GM21825 (cell line): ENCODE measurements around the gene ELK3.

Source experiments
- ATAC-seq: cut with Tn5 transposase; IDR thresholded peaks from one replicate; pipeline ENCODE4 v1.9.1; 2021; ENCODE audit warnings: mild to moderate bottlenecking, moderate library complexity; ENCODE audit not compliant: unreplicated experiment

ELK3 gene

DNA sequence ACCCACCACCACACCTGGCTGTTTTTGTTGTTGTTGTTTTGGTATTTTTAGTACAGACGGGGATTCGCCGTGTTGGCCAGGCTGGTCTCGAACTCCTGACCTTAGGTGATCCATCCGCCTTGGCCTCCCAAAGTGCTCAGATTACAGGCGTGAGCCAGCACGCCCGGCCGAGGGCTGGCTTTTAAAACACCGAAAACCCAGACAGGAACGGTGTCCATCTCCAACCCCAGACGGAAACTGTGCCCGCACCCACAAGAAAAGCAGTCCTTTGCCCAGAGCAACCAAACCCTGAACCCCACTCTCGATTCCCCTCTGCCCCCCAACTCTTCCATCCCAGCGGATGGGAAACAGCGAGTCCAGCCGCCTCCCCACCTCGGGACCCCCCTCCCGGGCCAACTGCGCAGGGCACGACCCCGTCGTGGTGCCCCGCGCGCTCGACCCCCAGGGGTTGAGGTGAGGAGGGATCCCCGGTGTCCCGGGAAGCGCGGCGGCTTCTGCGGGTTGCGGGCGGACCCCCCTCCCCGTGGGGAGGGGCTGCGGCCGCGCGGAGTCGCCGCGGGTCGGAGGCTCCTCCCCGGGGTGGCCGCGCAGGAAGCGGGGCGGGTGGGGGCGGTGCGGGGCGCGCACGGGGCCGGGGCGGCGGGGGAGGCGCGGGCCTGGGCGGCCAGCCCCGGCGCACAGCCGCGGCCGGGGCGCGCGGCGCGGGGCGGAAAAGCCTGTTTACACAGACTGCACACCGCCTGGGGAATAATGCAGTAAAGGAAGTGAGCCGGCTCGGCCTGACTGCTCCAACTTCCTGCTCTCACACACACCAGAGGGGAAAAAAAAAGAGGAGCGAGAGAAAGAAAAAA lies at the start of gene ELK3:
TSS of gene ELK3 (plus strand) at position 651 of the 851 bp plus-strand sequence.
- ATAC-seq: peak; percentile 52

DNA sequence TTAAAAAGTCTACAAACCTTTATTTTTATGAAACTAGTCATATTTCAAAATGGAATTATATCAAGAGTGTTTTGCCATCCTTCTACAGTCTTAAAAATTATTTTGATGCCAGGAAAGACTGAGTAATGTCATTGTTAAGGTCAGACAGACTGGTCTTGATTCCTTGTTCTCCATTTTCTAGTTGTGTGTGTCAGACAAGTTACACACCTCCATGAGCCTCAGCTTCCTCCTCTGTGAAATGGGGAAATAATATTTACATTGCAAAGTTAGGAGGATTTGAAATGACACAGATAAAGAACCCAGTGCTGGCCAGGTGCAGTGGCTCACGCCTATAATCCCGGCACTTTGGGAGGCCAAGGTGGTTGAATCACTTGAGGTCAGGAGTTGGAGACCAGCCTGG lies 47.4 kb upstream of the ELK3 start:
- ATAC-seq: no peak

DNA sequence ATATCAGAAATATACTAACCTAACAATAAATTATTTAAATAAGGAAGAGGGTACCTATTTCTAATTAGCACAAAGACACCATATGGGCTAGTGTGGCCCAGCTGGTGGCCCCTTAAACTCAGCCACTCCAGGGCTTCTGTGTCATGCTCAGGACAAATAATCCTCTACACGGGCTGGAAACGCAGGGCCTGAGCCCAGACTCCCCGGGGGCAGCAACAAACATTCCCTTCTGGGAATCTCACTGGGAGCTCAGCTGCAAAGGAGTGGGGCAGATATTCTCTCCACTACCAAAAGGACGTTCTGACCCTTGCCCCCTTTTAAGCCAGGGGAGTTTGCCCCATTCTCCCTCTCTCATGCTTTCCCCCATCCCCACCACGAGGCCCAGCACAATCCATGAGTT lies 43.7 kb upstream of the ELK3 start:
- ATAC-seq: no peak

DNA sequence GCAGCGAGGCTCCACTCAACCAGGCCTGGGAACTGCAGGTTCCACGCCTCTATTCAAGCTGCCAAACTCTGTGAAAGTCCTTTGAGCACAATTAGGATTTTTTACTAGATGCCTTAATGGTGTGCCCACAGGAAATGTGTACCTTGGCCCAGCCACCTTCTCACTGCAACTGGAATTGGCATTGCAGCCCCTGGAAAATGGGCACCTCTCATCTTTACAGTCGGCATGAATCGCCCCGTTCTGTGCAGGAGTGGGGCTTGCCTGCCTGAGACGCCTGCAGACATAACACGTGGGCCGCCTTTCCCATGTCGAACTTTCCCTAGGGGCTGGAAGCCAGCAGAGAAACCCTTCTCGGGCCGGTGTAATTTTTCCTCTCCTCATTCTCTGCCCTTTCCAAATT lies 42.0 kb upstream of the ELK3 start:
- no peak for ATAC-seq

DNA sequence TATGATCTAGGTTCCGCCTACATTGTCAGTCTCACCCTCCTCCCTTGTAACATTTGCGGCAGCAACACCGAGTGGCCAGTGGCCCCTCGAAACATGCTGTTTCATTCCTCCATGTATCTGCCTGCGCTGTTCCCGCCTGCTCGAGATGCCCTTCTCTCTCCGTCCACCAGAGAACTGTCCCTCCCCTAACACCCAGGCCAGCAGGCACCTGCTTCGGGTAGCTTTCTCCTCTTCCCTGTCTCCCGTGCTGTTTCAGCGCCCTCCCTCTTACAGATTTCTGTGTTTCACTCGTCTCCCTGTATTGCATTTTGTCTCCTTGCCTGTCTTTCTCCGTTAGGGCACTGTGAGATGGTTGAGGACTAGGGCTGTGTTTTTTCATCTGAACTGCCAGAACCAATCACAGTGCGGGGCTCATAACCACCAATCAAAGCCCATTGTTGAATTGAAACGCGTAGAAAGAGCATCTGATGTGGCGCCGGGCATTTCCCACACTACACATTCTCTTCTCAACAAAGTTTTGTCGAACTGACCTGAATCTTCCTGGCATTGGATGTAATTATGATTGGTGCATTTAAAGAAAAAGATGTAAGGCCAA lies 40.9 kb upstream of the ELK3 start:
- no peak for ATAC-seq

DNA sequence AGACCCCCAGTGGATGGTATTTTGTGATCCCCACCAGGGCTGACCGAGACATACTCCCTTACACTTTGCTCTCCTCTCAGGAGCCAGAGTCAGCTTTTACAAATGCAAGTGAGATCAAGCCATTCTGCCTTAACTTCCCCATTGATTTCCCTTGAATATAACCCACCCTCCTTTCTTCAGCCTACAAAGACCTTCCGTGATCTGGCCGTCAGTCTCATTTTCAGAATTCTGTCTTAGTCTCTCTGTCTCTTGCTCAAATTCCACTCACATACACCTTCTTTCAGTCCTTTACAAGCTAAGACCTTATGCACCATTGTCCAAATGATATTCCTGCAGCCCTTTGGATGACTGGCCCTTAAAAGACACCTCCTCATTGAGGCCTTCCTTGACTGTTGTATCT lies 39.0 kb upstream of the ELK3 start:
- ATAC-seq: no peak

DNA sequence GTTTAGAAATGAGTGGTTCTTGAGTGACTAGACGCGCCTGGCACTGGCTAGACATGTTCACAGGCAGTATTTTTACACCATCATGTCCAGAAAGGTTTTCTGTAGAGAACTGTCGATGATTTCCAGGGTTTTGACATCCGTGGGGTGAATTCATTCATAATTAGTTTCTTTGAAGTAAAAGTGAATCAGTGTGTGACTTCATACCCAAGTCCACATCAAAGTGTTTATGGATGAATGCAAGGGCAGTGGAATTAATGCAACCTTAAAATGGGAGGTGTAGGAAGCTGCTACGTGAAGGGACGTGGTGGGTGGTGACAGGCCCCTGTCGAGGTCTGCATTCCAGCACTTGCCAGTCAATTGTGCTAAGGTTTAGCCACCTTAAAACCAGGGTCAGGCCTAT lies 38.4 kb upstream of the ELK3 start:
- ATAC-seq: no peak

DNA sequence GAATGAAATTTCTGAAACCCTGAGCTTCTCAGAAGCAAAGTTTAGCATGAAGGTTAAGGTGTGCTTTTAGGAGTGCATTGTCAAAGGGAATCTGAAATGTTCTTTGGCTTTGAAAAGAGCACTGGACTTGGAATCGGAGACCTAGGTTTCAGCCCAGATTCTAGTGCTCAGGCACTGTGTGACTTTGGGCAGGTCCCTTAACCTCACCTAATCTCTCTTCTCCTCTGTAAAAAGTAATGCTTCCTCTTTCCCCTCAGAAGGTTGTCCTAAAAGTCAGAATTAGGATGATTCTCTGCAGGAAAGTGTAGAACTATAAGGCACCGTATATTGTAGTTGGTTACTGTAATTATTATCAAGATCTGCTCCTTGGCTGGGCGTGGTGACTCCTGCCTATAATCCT lies 38.0 kb upstream of the ELK3 start:
- ATAC-seq: no peak

DNA sequence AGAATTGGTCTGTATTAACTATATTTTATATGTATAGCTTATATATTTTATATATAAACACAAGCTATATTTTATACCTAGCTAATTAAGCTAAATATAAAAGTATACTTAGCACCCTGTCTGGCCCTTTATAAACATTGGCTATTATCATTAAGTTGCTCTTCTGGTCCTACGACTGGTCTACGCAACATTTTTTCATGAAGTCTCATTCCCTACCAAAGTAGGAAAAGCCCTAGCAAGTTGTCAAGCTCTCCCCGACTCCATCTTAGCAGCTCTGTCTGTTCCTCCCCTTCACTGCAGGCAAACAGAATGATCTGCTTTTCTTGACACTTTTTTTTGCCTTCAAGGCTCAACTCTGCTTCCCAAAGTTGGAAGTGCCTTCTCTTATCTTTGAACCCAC lies 36.7 kb upstream of the ELK3 start:
- no peak for ATAC-seq

DNA sequence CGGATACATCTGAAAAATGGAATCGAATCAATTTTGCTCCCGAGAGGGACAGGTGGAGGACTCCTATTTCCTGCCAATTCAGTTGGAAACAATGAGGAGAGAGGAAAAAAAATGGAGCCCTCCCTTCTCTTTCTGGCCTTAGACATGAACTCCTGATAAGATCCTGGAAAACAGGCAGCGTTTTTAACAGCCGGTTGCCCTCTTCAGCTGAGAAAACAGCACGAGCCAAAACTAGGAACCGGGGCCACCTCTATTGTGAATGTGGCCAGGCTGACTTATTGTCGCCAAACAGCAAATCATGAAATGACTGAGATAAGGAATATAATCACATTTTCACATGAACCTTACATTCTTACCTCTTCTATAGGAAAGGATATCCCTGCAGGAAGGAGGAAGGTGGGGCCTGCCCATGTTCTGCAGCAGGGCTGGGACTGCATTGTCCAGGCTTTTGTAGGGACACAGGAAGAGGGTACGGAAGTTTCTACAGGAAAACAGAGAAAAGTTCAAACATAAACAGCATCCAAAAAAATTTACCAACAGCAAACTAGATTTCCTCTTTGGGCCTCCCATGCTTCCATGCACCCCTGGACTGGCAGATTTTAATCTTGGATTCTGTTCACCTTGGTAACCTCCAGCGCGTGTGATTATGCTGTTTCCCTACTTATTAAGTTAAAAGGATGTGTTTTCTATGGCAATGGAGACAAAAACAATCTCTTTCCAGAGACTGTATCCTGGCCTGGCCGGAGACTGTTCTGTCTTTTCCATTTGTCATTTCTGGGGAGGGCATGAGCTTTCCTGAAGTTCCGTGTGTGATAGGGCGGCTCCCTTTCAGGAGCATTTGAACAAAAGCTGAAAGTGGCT lies 29.0 kb upstream of the ELK3 start:
- no peak for ATAC-seq

DNA sequence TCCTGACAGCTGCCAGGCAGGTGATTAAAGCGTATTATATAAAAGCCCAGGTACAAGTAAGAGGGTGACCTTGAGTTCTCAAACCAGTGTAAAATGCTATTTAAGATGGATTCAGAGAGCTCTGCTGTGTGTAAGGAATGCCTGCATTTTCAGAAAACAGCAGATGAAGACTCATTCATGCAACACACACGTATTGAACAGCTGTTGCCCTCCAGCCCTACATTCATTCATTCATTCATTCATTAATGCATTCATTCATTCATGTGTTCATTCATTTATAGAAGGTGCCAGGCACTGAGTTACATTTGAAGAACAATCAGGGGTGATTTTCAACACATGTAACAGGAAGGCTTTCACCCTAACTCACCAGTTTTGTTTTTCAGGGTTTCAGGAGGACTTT lies 27.4 kb upstream of the ELK3 start:
- ATAC-seq: no peak

DNA sequence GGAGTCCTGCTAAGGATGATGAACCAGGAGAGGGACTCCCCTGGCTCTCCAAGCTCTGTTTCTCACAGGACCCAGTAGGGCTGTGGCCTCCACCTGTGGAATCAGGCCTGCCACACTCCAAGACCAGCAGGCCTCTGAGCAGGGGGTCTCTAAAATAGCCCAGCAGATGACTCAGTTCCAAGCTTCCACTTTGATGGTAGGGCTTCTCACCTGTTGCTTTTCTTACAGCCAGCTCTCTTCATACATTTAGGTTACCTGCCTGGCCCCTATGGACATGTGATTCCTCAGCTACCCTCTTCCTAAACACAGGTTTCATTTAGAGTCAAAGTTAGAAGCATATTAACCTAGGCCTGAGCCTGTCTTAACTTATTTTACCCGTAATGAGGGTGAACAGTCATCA lies 26.7 kb upstream of the ELK3 start:
- no peak for ATAC-seq

DNA sequence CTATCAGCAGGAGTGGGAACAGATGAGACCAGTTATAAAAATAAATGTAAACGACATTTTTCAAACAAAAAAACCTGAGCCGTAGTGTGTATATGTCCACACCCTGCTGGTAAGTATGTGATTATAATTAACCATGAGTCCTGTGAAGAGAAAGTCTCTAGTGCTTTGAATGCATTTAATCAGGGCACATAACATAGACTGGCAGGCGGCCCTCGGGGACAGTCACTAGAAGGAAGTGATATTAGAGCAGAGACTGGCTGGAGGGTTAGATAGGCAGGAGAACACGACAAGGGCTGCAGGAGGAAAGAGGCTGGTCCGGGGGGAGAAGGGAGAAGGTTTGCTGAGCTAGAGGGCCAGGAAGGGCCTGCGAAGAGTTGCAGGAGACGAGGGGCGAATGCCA lies 23.8 kb upstream of the ELK3 start:
- no peak for ATAC-seq

DNA sequence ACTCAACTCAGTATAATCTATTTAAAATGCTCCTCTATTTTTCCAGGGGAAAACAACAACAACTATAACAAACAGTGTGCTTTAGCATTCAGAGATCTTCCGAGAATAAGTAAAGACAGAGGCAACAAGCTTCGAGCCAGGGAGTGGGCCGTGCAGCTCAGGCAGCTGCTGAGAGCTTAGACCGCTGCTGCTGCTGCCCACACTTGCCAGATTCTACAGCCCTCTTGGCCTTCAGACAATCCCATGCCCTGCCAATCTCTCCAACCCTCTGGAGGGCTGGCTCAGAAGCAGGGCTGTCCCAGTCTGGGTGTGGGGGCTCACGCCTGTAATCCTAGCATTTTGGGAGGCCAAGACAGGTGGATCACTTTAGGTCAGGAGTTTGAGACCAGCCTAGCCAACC lies 23.4 kb upstream of the ELK3 start:
- no peak for ATAC-seq

DNA sequence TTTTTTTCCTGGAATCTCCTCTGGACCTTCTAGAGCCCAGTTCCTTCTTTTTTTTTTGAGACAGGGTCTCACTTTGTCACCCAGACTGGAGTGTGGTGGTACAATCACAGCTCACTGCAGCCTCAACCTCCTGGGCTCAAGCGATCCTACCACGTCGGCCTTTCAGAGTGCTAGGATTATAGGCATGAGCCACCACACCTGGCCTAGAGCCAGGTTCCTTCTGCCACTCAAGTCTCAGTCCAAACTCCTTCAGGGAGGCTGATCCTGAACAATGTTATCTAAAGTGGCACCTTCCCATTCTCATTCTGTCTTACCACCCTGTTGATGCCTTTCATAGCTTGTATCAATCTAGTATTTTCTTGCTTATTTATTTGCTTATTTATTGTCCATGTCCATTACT lies 22.3 kb upstream of the ELK3 start:
- ATAC-seq: no peak

DNA sequence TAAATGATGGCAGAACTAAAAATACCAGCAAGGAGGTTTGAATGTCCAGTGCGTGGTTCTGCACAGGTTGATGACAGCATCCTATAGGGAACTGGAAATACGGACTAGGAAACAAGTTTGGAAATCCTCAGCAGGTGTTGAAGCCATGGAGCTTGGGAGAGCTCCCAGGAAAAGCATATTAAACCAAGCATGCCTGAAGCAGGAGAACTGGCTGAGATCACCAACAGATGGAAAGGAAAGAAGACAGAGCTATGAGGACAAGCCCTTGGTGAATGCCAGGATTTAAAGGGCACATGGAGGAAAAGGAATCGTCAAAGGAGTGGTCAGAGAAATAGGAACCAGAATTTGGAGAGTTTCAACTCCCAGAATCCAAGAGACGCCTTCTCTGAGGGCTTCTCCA lies 21.2 kb upstream of the ELK3 start:
- no peak for ATAC-seq

DNA sequence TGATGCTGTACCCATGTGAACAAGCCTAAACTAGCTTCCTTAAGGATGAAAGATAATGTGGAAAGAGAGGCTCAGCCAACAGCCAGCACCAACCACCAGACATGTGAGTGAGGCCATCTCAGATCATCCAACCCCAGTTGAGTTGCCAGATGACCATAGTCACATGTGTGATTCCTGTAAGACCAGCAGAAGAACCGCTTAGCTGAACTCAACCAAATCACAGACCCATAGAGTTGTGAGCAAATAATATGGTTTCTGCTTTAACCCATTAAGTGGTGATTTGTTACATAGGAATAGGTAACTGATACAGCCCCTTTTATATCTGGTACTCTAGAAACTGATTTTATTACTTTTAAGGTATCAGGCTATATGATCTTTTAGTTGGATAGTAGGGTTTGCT lies 17.6 kb upstream of the ELK3 start:
- no peak for ATAC-seq

DNA sequence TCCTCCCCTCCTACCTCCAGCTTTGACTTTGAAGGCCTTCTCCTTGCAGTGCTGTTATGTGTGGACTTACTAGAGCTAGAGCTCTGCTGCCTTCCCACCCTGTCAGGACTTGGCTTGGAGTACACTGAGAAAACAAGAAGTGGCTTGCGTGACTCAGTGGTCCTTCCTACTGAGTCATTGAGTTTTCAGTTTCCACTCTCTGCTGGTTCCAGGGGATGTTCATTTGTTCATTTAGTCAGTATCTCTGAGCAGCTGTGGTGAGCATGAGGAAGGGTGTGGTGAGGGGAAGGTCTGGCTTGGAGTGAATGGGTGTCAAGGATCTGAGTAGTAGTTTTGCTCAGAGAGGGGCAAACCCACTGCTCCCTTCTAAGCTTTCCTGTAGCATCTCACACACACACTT lies 17.2 kb upstream of the ELK3 start:
- ATAC-seq: peak; percentile 73

DNA sequence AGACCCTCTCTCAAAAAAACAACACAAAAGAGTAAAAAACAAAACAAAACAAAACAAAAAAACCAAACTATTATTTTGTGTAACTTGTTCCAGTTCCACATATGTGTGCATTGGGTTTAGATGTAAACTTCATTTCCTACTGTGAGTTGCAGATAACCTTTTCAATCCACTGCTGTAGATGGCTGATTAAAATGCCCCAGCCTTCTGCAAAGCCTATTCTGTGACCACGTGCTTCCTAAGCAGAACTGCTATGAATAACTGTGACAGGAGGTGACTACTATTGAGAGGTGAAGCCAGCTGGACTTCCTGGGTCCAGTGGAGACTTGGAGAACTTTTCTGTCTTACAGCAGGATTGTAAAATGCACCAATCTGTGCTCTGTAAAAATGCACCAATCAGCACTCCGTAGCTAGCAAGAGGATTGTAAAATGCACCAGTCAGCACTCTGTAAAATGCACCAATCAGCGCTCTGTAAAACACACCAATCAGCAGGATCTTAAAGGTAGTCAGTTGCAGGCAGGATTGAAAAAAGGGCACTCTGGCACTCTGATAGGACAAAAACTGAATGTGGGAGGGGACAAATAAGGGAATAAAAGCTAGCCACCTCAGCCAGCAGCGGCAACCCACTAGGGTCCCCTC lies 10.3 kb upstream of the ELK3 start:
- no peak for ATAC-seq

DNA sequence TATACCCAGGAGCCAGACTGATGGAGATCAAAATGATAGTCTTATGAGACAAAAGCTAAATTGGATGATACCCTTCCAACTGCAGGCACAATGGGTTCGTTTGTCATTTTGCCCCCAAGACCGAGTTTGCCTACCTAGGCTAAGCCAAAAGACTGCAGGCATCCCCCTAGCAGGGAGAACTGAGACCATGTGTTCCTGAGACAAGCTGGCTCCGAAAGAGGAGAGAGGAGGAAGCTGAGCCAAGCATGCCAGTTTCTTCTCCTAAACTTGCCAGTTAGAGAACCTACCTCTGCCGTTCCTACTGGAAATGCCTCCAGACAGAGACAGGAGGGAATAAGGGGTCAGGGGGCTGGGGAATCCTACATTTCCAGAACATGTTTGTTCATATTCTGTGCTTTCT lies 8.3 kb upstream of the ELK3 start:
- ATAC-seq: no peak

DNA sequence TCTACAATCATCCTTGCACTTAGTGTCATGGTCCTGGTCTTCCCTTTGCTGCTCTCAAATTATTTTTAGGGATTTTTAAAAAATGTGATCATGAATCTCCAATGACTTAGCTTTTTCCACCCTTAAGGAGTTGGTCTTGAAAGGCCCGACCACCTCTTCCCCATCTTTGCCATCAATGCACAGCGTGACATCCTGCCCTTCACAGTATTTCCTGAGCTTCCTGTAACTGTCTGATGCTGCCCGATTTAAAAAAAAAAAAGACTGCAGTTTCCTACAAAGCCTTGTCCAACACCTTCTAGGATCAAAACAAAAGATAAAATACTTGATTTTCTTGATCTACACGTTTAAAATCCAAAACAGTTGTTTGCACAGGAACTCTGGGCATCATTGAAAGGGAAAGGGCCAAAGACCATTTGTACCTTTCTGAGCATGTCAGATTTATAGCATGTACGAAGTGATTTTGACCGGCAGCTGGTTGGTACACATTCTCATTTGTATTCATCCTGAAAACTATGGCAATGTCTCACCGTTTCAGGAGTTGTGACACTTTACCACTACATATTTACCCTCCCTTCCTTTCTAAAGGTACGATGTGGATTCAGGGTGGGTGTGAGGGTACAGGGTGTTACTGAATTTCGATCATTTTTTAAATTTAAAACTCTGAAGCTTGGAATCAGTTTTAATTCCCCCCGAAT lies 7.4 kb upstream of the ELK3 start:
- ATAC-seq: no peak
